ENCODE data around the gene PPID. TPM values are rescaled to one million over a fixed set of nuclear protein-coding genes. Genes with fewer than 3 reads are reported as not detected.

PPID gene
- total RNA-seq, 1 donor: 21.4 TPM

DNA sequence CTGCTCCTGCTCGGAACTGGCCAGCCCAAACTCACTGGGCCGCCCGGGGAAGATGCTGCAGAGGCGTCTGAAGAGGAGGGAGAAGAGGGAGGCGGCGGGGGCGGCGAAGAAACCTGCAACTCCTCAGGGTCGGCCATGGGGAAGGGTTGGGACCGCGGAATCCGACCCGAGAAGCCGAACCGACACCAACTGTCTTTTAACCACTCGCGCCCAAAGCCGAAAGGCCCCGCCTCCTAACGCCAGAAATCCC lies 51.6 kb downstream of the PPID start, which contains the start of gene C4orf46:
TSS of gene C4orf46 (minus strand) at position 223 of the 250 bp plus-strand sequence. CDS start at position 137, 86 bp downstream.
- Histone ChIP-seq H3K36me3 (ENCODE audit: insufficient read depth, low read length) (no peaks in the 10 kb centered on the region), H3K9me3 (ENCODE audit: low read depth, low read length) (no peaks in the 10 kb centered on the region), H3K4me3 (ENCODE audit: insufficient read depth, low read length) (peak within 1 kb of the TSS; percentile 95), H3K4me2 (ENCODE audit: insufficient read depth, low read length) (peak within 1 kb of the TSS; percentile 98), H3K4me1 (ENCODE audit: insufficient read depth, low read length) (peaks cover 11% of the 10 kb centered on the region), H3K27ac (ENCODE audit: low read depth, low read length) (peak within 1 kb of the TSS; percentile 81), H3K79me2 (ENCODE audit: insufficient read depth, low read length) (peaks cover 41% of the 10 kb centered on the region), H3K27me3 (ENCODE audit: insufficient read depth, low read length) (no peaks in the 10 kb centered on the region), H4K20me1 (ENCODE audit: insufficient read depth, low read length) (no peaks in the 10 kb centered on the region), H2AFZ (ENCODE audit: low read length) (peak within 1 kb of the TSS; percentile 99)
- no peak for DNase-seq (ENCODE audit: insufficient read length, low spot score, missing footprints)
- TF ChIP-seq, protein P1, sequence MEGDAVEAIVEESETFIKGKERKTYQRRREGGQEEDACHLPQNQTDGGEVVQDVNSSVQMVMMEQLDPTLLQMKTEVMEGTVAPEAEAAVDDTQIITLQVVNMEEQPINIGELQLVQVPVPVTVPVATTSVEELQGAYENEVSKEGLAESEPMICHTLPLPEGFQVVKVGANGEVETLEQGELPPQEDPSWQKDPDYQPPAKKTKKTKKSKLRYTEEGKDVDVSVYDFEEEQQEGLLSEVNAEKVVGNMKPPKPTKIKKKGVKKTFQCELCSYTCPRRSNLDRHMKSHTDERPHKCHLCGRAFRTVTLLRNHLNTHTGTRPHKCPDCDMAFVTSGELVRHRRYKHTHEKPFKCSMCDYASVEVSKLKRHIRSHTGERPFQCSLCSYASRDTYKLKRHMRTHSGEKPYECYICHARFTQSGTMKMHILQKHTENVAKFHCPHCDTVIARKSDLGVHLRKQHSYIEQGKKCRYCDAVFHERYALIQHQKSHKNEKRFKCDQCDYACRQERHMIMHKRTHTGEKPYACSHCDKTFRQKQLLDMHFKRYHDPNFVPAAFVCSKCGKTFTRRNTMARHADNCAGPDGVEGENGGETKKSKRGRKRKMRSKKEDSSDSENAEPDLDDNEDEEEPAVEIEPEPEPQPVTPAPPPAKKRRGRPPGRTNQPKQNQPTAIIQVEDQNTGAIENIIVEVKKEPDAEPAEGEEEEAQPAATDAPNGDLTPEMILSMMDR (IDR thresholded peaks at IDR 0.05; ENCODE audit: extremely low read depth, low read depth, low read length): no peak

DNA sequence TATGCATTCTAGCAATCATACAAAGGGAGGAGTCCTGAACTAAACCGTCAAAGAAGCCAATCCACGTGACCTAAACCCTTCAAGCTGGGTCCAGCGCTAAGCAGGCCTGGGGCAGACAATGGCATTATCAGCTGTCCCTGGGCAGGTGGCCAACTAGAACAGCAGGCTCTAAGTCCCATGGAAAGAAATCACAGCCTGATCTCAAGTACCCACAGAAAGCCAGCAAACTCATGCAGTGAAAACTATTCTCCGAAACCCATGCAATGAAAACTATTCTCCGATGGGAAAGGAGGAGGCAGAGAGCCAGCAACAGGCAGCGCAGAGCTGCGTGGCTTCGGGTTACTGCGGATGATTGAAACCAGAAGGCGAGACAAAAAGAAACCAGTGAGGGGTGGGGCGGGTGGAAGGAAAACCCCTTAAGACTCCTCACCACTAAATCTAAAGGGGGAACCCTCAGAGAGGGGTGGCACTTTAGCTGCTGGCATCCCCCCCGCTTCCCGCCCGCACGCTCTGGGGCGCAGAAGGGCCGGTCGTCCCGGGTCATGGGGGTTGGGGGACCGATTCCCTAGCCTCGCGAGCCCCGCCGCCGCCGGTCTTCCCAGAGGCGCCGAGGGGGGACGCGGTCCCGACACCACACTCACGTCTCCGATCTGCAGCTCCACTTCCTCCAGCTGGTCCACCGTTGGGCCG lies 52.1 kb downstream of the PPID start:
- TF ChIP-seq, protein P1 (IDR thresholded peaks at IDR 0.05; ENCODE audit: extremely low read depth, low read depth, low read length): no peak
- Histone ChIP-seq H3K4me1 (ENCODE audit: insufficient read depth, low read length) (peaks cover 11% of the 10 kb centered on the region), H3K36me3 (ENCODE audit: insufficient read depth, low read length) (no peaks in the 10 kb centered on the region), H2AFZ (ENCODE audit: low read length) (peak overlapping the region; percentile 85), H3K4me3 (ENCODE audit: insufficient read depth, low read length) (peak overlapping the region; percentile 95), H4K20me1 (ENCODE audit: insufficient read depth, low read length) (no peaks in the 10 kb centered on the region), H3K79me2 (ENCODE audit: insufficient read depth, low read length) (peaks cover 41% of the 10 kb centered on the region), H3K9me3 (ENCODE audit: low read depth, low read length) (no peaks in the 10 kb centered on the region), H3K27me3 (ENCODE audit: insufficient read depth, low read length) (no peaks in the 10 kb centered on the region), H3K27ac (ENCODE audit: low read depth, low read length) (peak overlapping the region; percentile 81), H3K4me2 (ENCODE audit: insufficient read depth, low read length) (peak overlapping the region; percentile 97)
- peak; percentile 73 for DNase-seq (ENCODE audit: insufficient read length, low spot score, missing footprints)

DNA sequence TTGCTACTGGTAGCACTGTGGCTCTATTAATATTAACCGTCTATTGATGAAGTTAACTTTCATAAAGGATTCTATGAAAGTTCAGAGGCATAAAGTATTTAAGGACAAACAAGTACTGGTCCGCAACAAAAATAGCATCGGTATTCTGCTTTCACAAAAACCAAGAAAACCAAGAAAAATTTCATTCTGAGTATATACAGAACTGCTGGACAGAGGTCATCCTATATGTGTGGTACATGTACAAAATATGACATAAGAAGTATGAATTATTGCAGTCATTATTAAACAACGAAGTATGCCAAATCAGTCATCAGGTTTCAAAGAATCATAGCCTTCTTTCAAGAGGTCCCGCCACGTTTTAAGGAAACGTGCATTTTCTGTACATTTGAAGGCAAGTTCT lies 53.9 kb downstream of the PPID start:
- H3K79me2 ChIP-seq (ENCODE audit: insufficient read depth, low read length): peaks cover 35% of the 10 kb centered on the region
- no peak overlapping the region for H3K4me3 ChIP-seq (ENCODE audit: insufficient read depth, low read length)
- H3K9me3 ChIP-seq (ENCODE audit: low read depth, low read length): no peaks in the 10 kb centered on the region
- no peaks in the 10 kb centered on the region for H3K27me3 ChIP-seq (ENCODE audit: insufficient read depth, low read length)
- no peaks in the 10 kb centered on the region for H4K20me1 ChIP-seq (ENCODE audit: insufficient read depth, low read length)
- H3K27ac ChIP-seq (ENCODE audit: low read depth, low read length): no peak overlapping the region
- DNase-seq (ENCODE audit: insufficient read length, low spot score, missing footprints): no peak
- TF ChIP-seq, protein P1 (IDR thresholded peaks at IDR 0.05; ENCODE audit: extremely low read depth, low read depth, low read length): no peak
- H3K4me2 ChIP-seq (ENCODE audit: insufficient read depth, low read length): no peak overlapping the region
- peaks cover 11% of the 10 kb centered on the region for H3K4me1 ChIP-seq (ENCODE audit: insufficient read depth, low read length)
- no peak overlapping the region for H2AFZ ChIP-seq (ENCODE audit: low read length)
- H3K36me3 ChIP-seq (ENCODE audit: insufficient read depth, low read length): no peaks in the 10 kb centered on the region

DNA sequence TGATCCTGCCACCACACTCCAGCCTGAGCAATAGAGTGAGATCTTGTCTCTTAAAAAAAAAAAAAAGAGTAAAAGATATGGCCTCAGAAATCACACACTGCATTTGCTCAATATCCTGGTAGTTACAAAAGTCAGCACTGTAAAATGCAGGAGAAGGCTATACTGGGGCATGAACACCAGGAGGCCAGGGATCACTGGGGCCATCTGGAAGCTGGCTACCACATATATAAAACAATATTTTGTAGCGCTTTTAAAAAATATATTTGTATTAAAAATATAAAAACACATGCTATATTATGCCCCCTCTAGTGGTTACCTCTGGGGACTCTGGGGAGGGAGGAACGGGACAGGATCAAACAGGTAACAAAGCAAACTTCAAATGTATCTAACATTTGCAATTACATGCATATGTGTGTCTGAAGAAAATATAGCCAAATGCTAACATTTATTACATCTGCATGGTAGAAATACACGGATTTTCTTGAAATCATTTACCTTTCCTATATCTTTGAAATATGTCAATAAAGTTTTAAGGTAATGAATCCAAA lies 55.5 kb downstream of the PPID start:
- TF ChIP-seq, protein P1 (IDR thresholded peaks at IDR 0.05; ENCODE audit: extremely low read depth, low read depth, low read length): peak; percentile 76
- Histone ChIP-seq H3K79me2 (ENCODE audit: insufficient read depth, low read length) (peaks cover 30% of the 10 kb centered on the region), H3K4me3 (ENCODE audit: insufficient read depth, low read length) (no peak overlapping the region), H3K36me3 (ENCODE audit: insufficient read depth, low read length) (no peaks in the 10 kb centered on the region), H3K9me3 (ENCODE audit: low read depth, low read length) (no peaks in the 10 kb centered on the region), H3K27me3 (ENCODE audit: insufficient read depth, low read length) (no peaks in the 10 kb centered on the region), H3K4me1 (ENCODE audit: insufficient read depth, low read length) (peaks cover 9% of the 10 kb centered on the region), H3K4me2 (ENCODE audit: insufficient read depth, low read length) (no peak overlapping the region), H2AFZ (ENCODE audit: low read length) (no peak overlapping the region), H4K20me1 (ENCODE audit: insufficient read depth, low read length) (no peaks in the 10 kb centered on the region), H3K27ac (ENCODE audit: low read depth, low read length) (no peak overlapping the region)
- peak; percentile 85 for DNase-seq (ENCODE audit: insufficient read length, low spot score, missing footprints)
